Transverse colon (tissue), 4 donors: ENCODE results near the gene VAV2.

Experiments used
- CTCF ChIP-seq, 5 experiments: fragments of 200-600 bp in 3 of 5; fragments of 450-650 bp in 2 of 5; sonication (generic) in 3 of 5; IDR thresholded peaks; 1 replicate in 2 of 5; 2 replicates in 3 of 5; pipeline ENCODE4 v1.5.1; 2016 to 2017; ENCODE audit warnings: antibody characterized with exemption in 5 of 5, inconsistent platforms in 3 of 5, mild to moderate bottlenecking in 2 of 5, moderate library complexity in 1 of 5
- EP300 ChIP-seq: sonication (generic); formaldehyde crosslinking; IDR thresholded peaks from one replicate; pipeline ENCODE4 v1.6.1; 2017; ENCODE audit warnings: antibody characterized with exemption, low read depth
- POLR2A ChIP-seq: fragments of 450-650 bp; IDR thresholded peaks from one replicate; pipeline ENCODE4 v1.6.1; 2016; ENCODE audit warnings: antibody characterized with exemption, mild to moderate bottlenecking, moderate library complexity
- POLR2AphosphoS5 ChIP-seq, 3 donors: sonication (generic); formaldehyde crosslinking; IDR thresholded peaks; one replicate each; pipeline ENCODE4 v1.6.1; 2016; ENCODE audit warnings: antibody characterized with exemption in 3 of 3

- TF ChIP-seq CTCF (IDR thresholded peaks at IDR 0.05) (no peak), POLR2AphosphoS5 (IDR thresholded peaks at IDR 0.05) (no peak), EP300 (no peak), POLR2A (no peak)
Observed at GRCh38 chr9:133804199-133804598, 187.9 kb downstream of the VAV2 start.
